HCT116 (cell line): Measurements from ENCODE around the gene RAB9A. TPM values are rescaled to one million over a fixed set of nuclear protein-coding genes. Genes with fewer than 3 reads are reported as not detected.
"Not testable (repeated sequence)": the region's sequence is repeated elsewhere in the genome, so short reads cannot be mapped to it uniquely, and the experiment has no call there.

Experiments
- ATAC-seq: fragments of 200-7000 bp; cut with Tn5 transposase; 2 replicates; pipeline ENCODE4 v1.9.1; 2020; ENCODE audit warnings: mild to moderate bottlenecking, moderate library complexity
- BruUV-seq: library from RNA; stranded (reverse); fragments of 400-500 nt; replicated peaks from 2 replicates; lab custom pipeline; 2021; lab: Mats Ljungman, UMichigan
- CTCF ChIA-PET: fragments of 300-600 bp; sonication (Branson Sonifier 250); formaldehyde crosslinking; loops from one replicate; lab custom pipeline; 2021; ENCODE audit warnings: antibody characterized with exemption; lab: Charles Lee
- POLR2A ChIA-PET: fragments of 300-600, 350-600 bp; sonication (Branson Sonifier 250); formaldehyde crosslinking; loops from one replicate; lab custom pipeline; 2021; ENCODE audit warnings: antibody characterized with exemption; lab: Charles Lee
- RAD21 ChIA-PET, 2 experiments: fragments of 300-600 bp; sonication (Branson Sonifier 250); formaldehyde crosslinking; loops; one replicate each; lab custom pipeline; 2023; ENCODE audit warnings: low total read pairs in 2 of 2; ENCODE audit not compliant: uncharacterized antibody in 2 of 2, unreplicated experiment in 2 of 2, low non-redundant PET in 1 of 2; lab: Charles Lee
- DNase-seq: peaks from one replicate; pipeline ENCODE4 v3.0.0-alpha.2; 2010; ENCODE audit warnings: low read depth, low spot score
- H2AFZ ChIP-seq: fragments of 200-600 bp; shearing (Covaris generic), sonication (generic); 2 replicates; pipeline ENCODE4 v1.6.1; 2017; ENCODE audit warnings: low read depth, mixed run types, mixed read lengths, antibody characterized with exemption, low read length; ENCODE audit not compliant: poor library complexity, severe bottlenecking
- H3K27ac ChIP-seq: 2 replicates; pipeline ENCODE4 v1.5.1; 2012; ENCODE audit warnings: low read depth, low read length
- H3K27me3 ChIP-seq: fragments of 200-600 bp; sonication (generic); 2 replicates; pipeline ENCODE4 v1.6.1; 2016; ENCODE audit warnings: mixed run types, low read length, mixed read lengths; ENCODE audit not compliant: insufficient read depth
- H3K36me3 ChIP-seq, 2 experiments: fragments of 200-500 bp in 1 of 2; fragments of 200-600 bp in 1 of 2; sonication (Bioruptor generic) in 1 of 2; sonication (generic) in 1 of 2; 2 replicates each; pipeline versions ENCODE4 v1.5.1 to v1.6.1; 2014 to 2016; ENCODE audit warnings: low read length in 2 of 2, inconsistent platforms in 1 of 2, mixed read lengths in 1 of 2, mixed run types in 1 of 2; ENCODE audit not compliant: insufficient read depth in 2 of 2, control insufficient read depth in 1 of 2
- H3K4me1 ChIP-seq, 2 experiments: fragments of 200-600 bp in 1 of 2; sonication (generic) in 1 of 2; 2 replicates each; pipeline versions ENCODE4 v1.5.1 to v1.6.1; 2012 to 2017; ENCODE audit warnings: low read length in 2 of 2, inconsistent platforms in 1 of 2, mild to moderate bottlenecking in 1 of 2, mixed read lengths in 1 of 2, mixed run types in 1 of 2, moderate library complexity in 1 of 2; ENCODE audit not compliant: insufficient read depth in 2 of 2, control insufficient read depth in 1 of 2
- H3K4me2 ChIP-seq: fragments of 200-600 bp; sonication (generic); 2 replicates; pipeline ENCODE4 v1.6.1; 2017; ENCODE audit warnings: mixed run types, low read length, mixed read lengths
- H3K4me3 ChIP-seq, 2 experiments: fragments of 200-600 bp in 1 of 2; sonication (generic) in 1 of 2; replicated peaks in 1 of 2; 2 replicates each; pipeline ENCODE4 v1.5.1; 2011 to 2016; ENCODE audit warnings: low read length in 2 of 2, control low read depth in 1 of 2, low read depth in 1 of 2, mild to moderate bottlenecking in 1 of 2, mixed read lengths in 1 of 2, mixed run types in 1 of 2
- H3K79me2 ChIP-seq: fragments of 200-600 bp; sonication (generic); 2 replicates; pipeline ENCODE4 v1.6.1; 2017; ENCODE audit warnings: mild to moderate bottlenecking, mixed run types, low read length, moderate library complexity, mixed read lengths; ENCODE audit not compliant: insufficient read depth
- H3K9ac ChIP-seq: fragments of 200-600 bp; sonication (generic); 2 replicates; pipeline ENCODE4 v1.6.1; 2016; ENCODE audit warnings: low read length, mixed read lengths
- H3K9me2 ChIP-seq: fragments of 200-600 bp; sonication (generic), shearing (Covaris generic); 2 replicates; pipeline ENCODE4 v1.6.1; 2017; ENCODE audit warnings: mixed run types, mild to moderate bottlenecking, moderate library complexity; ENCODE audit not compliant: insufficient read depth
- H3K9me3 ChIP-seq, 2 experiments: fragments of 200-500 bp in 1 of 2; fragments of 200-600 bp in 1 of 2; sonication (Bioruptor generic) in 1 of 2; sonication (generic) in 1 of 2; 2 replicates each; pipeline ENCODE4 v1.6.1; 2014 to 2017; ENCODE audit warnings: low read length in 2 of 2, mixed read lengths in 2 of 2, inconsistent platforms in 1 of 2, low read depth in 1 of 2, mild to moderate bottlenecking in 1 of 2, mixed run types in 1 of 2, moderate library complexity in 1 of 2; ENCODE audit not compliant: control insufficient read depth in 1 of 2, insufficient read depth in 1 of 2
- H4K20me1 ChIP-seq: fragments of 200-600 bp; sonication (generic), shearing (Covaris generic); 2 replicates; pipeline ENCODE4 v1.6.1; 2017; ENCODE audit warnings: mixed run types, mild to moderate bottlenecking, moderate library complexity; ENCODE audit not compliant: insufficient read depth
- CEBPB ChIP-seq: IDR thresholded peaks from 2 replicates; pipeline ENCODE4 v1.6.1; 2012; ENCODE audit warnings: low read depth
- EZH2 ChIP-seq: fragments of 200-600 bp; sonication (generic); IDR thresholded peaks from 2 replicates; pipeline ENCODE4 v1.6.1; 2017; ENCODE audit warnings: antibody characterized with exemption, mixed run types
- FOSL1 ChIP-seq: IDR thresholded peaks from 2 replicates; pipeline ENCODE4 v1.6.1; 2012; ENCODE audit warnings: low read depth
- JUND ChIP-seq: IDR thresholded peaks from 2 replicates; pipeline ENCODE4 v1.6.1; 2012
- POLR2A ChIP-seq: IDR thresholded peaks from 2 replicates; pipeline ENCODE4 v1.7.0; 2011; ENCODE audit warnings: borderline replicate concordance; ENCODE audit not compliant: insufficient read depth, insufficient read length; ENCODE audit errors: extremely low read depth
- SP1 ChIP-seq: IDR thresholded peaks from 2 replicates; pipeline ENCODE4 v1.6.1; 2012; ENCODE audit warnings: low read depth
- intact Hi-C: fragments of 100-400 bp; cut with micrococcal nuclease; formaldehyde crosslinking; loops from 2 replicates; pipeline ENCODE4 v1.10.0; 2022
- total RNA-seq: library from RNA; stranded (reverse); gene quantifications from one replicate; pipeline ENCODE4 v1.2.1, GENCODE V29; 2021; ENCODE audit not compliant: unreplicated experiment
- TF ChIP-seq, protein P1 (sequence below): IDR thresholded peaks from 2 replicates; pipeline ENCODE4 v1.6.1; 2012
- TF ChIP-seq, protein P2 (sequence below): IDR thresholded peaks from 2 replicates; pipeline ENCODE4 v1.6.1; 2012; ENCODE audit warnings: low read depth

Gene RAB9A
- total RNA-seq, 1 experiment from 2014 or later = 23.9 TPM

DNA sequence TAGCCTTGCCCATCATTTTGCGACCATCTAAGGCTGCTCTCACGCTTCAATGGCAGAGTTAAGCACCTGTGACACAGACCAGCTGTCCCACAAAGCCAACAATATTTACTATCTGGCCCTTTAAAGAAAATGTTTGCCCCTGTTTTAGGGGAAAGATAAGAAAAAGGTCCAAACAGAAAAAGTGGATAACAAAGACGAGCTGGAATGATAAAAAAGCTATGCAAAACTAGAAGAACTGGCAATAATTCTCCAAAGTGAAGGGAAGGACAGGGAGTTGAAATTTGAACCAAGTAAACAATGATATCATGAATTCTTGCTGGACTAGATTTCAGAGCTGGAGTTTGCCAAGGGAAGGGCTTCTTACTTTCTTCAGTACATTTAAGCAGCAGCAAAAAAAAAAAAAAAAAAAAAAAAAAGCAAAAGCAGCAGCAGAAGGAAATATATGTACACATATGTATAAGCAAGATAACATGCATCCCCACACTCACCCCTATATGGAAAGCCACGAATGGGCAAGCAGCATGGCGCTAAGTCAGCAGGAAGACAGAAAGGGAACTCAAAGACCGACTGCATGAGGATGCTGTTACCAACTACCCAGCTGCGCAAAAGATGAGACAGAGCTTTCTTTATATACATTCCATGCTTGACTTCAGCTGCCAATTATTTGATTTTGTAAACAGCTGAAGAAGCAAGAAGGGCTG is 33.0 kb downstream of the RAB9A start:
- intact Hi-C loops = no loop called here
- BruUV-seq = no TSS peak
- POLR2A ChIA-PET = no interaction called here
- ATAC-seq = no peak
- H3K9me3 ChIP-seq = no peaks in the 10 kb centered on the region
- no peak overlapping the region for H3K4me3 ChIP-seq
- TF ChIP-seq SP1 (no peak), JUND (no peak), EZH2 (no peak), POLR2A (no peak), FOSL1 (no peak), CEBPB (no peak)
- TF ChIP-seq, protein P1, sequence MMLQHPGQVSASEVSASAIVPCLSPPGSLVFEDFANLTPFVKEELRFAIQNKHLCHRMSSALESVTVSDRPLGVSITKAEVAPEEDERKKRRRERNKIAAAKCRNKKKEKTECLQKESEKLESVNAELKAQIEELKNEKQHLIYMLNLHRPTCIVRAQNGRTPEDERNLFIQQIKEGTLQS = no peak
- TF ChIP-seq, protein P2, sequence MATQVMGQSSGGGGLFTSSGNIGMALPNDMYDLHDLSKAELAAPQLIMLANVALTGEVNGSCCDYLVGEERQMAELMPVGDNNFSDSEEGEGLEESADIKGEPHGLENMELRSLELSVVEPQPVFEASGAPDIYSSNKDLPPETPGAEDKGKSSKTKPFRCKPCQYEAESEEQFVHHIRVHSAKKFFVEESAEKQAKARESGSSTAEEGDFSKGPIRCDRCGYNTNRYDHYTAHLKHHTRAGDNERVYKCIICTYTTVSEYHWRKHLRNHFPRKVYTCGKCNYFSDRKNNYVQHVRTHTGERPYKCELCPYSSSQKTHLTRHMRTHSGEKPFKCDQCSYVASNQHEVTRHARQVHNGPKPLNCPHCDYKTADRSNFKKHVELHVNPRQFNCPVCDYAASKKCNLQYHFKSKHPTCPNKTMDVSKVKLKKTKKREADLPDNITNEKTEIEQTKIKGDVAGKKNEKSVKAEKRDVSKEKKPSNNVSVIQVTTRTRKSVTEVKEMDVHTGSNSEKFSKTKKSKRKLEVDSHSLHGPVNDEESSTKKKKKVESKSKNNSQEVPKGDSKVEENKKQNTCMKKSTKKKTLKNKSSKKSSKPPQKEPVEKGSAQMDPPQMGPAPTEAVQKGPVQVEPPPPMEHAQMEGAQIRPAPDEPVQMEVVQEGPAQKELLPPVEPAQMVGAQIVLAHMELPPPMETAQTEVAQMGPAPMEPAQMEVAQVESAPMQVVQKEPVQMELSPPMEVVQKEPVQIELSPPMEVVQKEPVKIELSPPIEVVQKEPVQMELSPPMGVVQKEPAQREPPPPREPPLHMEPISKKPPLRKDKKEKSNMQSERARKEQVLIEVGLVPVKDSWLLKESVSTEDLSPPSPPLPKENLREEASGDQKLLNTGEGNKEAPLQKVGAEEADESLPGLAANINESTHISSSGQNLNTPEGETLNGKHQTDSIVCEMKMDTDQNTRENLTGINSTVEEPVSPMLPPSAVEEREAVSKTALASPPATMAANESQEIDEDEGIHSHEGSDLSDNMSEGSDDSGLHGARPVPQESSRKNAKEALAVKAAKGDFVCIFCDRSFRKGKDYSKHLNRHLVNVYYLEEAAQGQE = no peak
- H2AFZ ChIP-seq = no peak overlapping the region
- no peak for DNase-seq
- H3K27ac ChIP-seq = no peak overlapping the region
- no peak overlapping the region for H3K9ac ChIP-seq
- H4K20me1 ChIP-seq = no peaks in the 10 kb centered on the region
- H3K4me2 ChIP-seq = no peak overlapping the region
- no peaks in the 10 kb centered on the region for H3K36me3 ChIP-seq
- no peaks in the 10 kb centered on the region for H3K9me2 ChIP-seq
- CTCF ChIA-PET = no interaction called here
- RAD21 ChIA-PET = no interaction called here
- H3K27me3 ChIP-seq = no peaks in the 10 kb centered on the region
- peaks cover 31% of the 10 kb centered on the region for H3K79me2 ChIP-seq
- H3K4me1 ChIP-seq = no peaks in the 10 kb centered on the region

GRCh38 chrX:13724878-13725277 is 36.0 kb downstream of the RAB9A start:
- DNase-seq, H4K20me1 ChIP-seq, H3K4me2 ChIP-seq, ATAC-seq, H3K9me2 ChIP-seq, H2AFZ ChIP-seq, RAD21 ChIA-PET, H3K9me3 ChIP-seq, POLR2A ChIA-PET, H3K4me3 ChIP-seq, H3K4me1 ChIP-seq, BruUV-seq, H3K27me3 ChIP-seq, intact Hi-C loops, H3K9ac ChIP-seq, H3K27ac ChIP-seq, H3K36me3 ChIP-seq, CTCF ChIA-PET: not testable (repeated sequence)
- peaks cover 31% of the 10 kb centered on the region for H3K79me2 ChIP-seq

GRCh38 chrX:13726583-13726982 is 37.7 kb downstream of the RAB9A start:
- H3K9ac ChIP-seq, H4K20me1 ChIP-seq, ATAC-seq, H3K27ac ChIP-seq, H3K4me1 ChIP-seq, CTCF ChIA-PET, H3K36me3 ChIP-seq, intact Hi-C loops, H2AFZ ChIP-seq, H3K4me3 ChIP-seq, RAD21 ChIA-PET, H3K9me3 ChIP-seq, H3K27me3 ChIP-seq, DNase-seq, POLR2A ChIA-PET, H3K9me2 ChIP-seq, H3K4me2 ChIP-seq, BruUV-seq: not testable (repeated sequence)
- H3K79me2 ChIP-seq = peaks cover 26% of the 10 kb centered on the region
